B cell (primary cell): ENCODE data around the gene CHKB. TPM values are rescaled to one million over a fixed set of nuclear protein-coding genes. Genes with fewer than 3 reads are reported as not detected.

Source experiments
- ATAC-seq: fragments of 200-7000 bp; cut with Tn5 transposase; one replicate; pipeline ENCODE4 v1.10.0; 2021; ENCODE audit warnings: low read depth, mild to moderate bottlenecking, moderate number of reproducible peaks, moderate library complexity
- CTCF ChIA-PET: fragments of 350-600 bp; sonication (Branson Sonifier 250); formaldehyde crosslinking; loops from one replicate; lab custom pipeline; 2021; ENCODE audit warnings: antibody characterized with exemption, inconsistent platforms; lab: Charles Lee
- POLR2A ChIA-PET: fragments of 350-600 bp; sonication (Branson Sonifier 250); formaldehyde crosslinking; loops from one replicate; lab custom pipeline; 2021; ENCODE audit warnings: antibody characterized with exemption; lab: Charles Lee
- DNase-seq: peaks from one replicate; pipeline ENCODE4 v3.0.0; 2013
- H2AFZ ChIP-seq: 2 replicates; pipeline ENCODE4 v1.6.1; 2012; ENCODE audit warnings: mild to moderate bottlenecking, low read depth, low read length; ENCODE audit not compliant: insufficient read depth, poor library complexity, severe bottlenecking
- H3K27ac ChIP-seq, 2 donors: 1 replicate in 1 of 2; 2 replicates in 1 of 2; pipeline ENCODE4 v1.5.1; 2012 to 2013; ENCODE audit warnings: low read length in 2 of 2, mild to moderate bottlenecking in 2 of 2, moderate library complexity in 1 of 2
- H3K27me3 ChIP-seq, 4 experiments: fragments of 200-600 bp in 1 of 4; sonication (generic) in 1 of 4; replicated peaks in 1 of 4; 1 replicate in 2 of 4; 2 replicates in 2 of 4; pipeline versions ENCODE4 v1.6.1 to v1.7.0; 2013 to 2016; ENCODE audit warnings: low read length in 3 of 4, mild to moderate bottlenecking in 2 of 4, mixed read lengths in 1 of 4, moderate library complexity in 1 of 4; ENCODE audit not compliant: insufficient read depth in 4 of 4, control insufficient read depth in 3 of 4; ENCODE audit errors: control extremely low read depth in 1 of 4
- H3K36me3 ChIP-seq, 2 experiments: replicated peaks in 1 of 2; 1 replicate in 1 of 2; 2 replicates in 1 of 2; pipeline versions ENCODE4 v1.6.1 to v1.7.1; 2013; ENCODE audit warnings: low read length in 1 of 2; ENCODE audit not compliant: insufficient read depth in 2 of 2, control insufficient read depth in 1 of 2; ENCODE audit errors: control extremely low read depth in 1 of 2, extremely low read depth in 1 of 2
- H3K4me1 ChIP-seq, 2 donors: fragments of 200-600 bp in 1 of 2; sonication (generic) in 1 of 2; 1 replicate in 1 of 2; 2 replicates in 1 of 2; pipeline versions ENCODE4 v1.5.1 to v1.6.1; 2013 to 2017; ENCODE audit warnings: low read length in 2 of 2; ENCODE audit not compliant: control insufficient read depth in 2 of 2, insufficient read depth in 2 of 2
- H3K4me2 ChIP-seq: replicated peaks from 2 replicates; pipeline ENCODE3; 2012; ENCODE audit warnings: mild to moderate bottlenecking, low read depth, low read length; ENCODE audit not compliant: poor library complexity, severe bottlenecking
- H3K4me3 ChIP-seq, 5 experiments: fragments of 200-600 bp in 1 of 5; sonication (generic) in 1 of 5; 1 replicate in 3 of 5; 2 replicates in 2 of 5; pipeline versions ENCODE4 v1.5.1 to v1.7.0; 2011 to 2016; ENCODE audit warnings: low read length in 4 of 5, mild to moderate bottlenecking in 4 of 5, low read depth in 2 of 5, control low read depth in 1 of 5, moderate library complexity in 1 of 5; ENCODE audit not compliant: insufficient read depth in 1 of 5; ENCODE audit errors: control extremely low read depth in 1 of 5, extremely low read depth in 1 of 5
- H3K79me2 ChIP-seq: fragments of 200-600 bp; sonication (generic); one replicate; pipeline ENCODE4 v1.6.0; 2016; ENCODE audit warnings: low read length; ENCODE audit not compliant: control insufficient read depth, insufficient read depth
- H3K9ac ChIP-seq: fragments of 200-600 bp; sonication (generic); 2 replicates; pipeline ENCODE4 v1.6.1; 2017; ENCODE audit warnings: mild to moderate bottlenecking, low read length, moderate library complexity
- H3K9me3 ChIP-seq, 3 donors: one replicate each; pipeline versions ENCODE4 v1.6.1 to v1.7.1; 2013; ENCODE audit warnings: low read length in 2 of 3; ENCODE audit not compliant: control insufficient read depth in 2 of 3, insufficient read depth in 1 of 3; ENCODE audit errors: control extremely low read depth in 1 of 3
- H4K20me1 ChIP-seq: 2 replicates; pipeline ENCODE4 v1.6.0; 2012; ENCODE audit warnings: mild to moderate bottlenecking, low read length; ENCODE audit not compliant: insufficient read depth, control insufficient read depth, poor library complexity, severe bottlenecking
- H3K27ac Mint-ChIP-seq: one replicate; pipeline ENCODE4 v1.8.0; 2021; ENCODE audit warnings: mixed read lengths
- H3K27me3 Mint-ChIP-seq: one replicate; pipeline ENCODE4 v1.8.0; 2021; ENCODE audit warnings: mixed read lengths
- H3K4me1 Mint-ChIP-seq: one replicate; pipeline ENCODE4 v1.8.0; 2021; ENCODE audit warnings: mixed read lengths
- H3K4me3 Mint-ChIP-seq: one replicate; pipeline ENCODE4 v1.8.0; 2021; ENCODE audit warnings: mixed read lengths
- H3K9me3 Mint-ChIP-seq: one replicate; pipeline ENCODE4 v1.8.0; 2022; ENCODE audit warnings: mixed read lengths; ENCODE audit not compliant: insufficient read depth
- CTCF ChIP-seq: fragments of 200-600 bp; IDR thresholded peaks from one replicate; pipeline ENCODE4 v1.8.0; 2022; ENCODE audit warnings: antibody characterized with exemption, mild to moderate bottlenecking
- EZH2 ChIP-seq: IDR thresholded peaks from 2 replicates; pipeline ENCODE4 v1.6.1; 2012; ENCODE audit warnings: borderline replicate concordance, low read depth, mild to moderate bottlenecking, moderate library complexity, low read length; ENCODE audit not compliant: insufficient read depth, poor library complexity, severe bottlenecking
- WGBS: methylation state at CpG from one replicate; pipeline ENCODE4 v1.1.5; 2013; ENCODE audit warnings: missing lambda C conversion rate; ENCODE audit not compliant: insufficient coverage; 5-methylcytosine and 5-hydroxymethylcytosine counted together
- intact Hi-C: fragments of 100-400 bp; cut with micrococcal nuclease; formaldehyde crosslinking; loops from one replicate; pipeline ENCODE4 v1.10.0; 2022
- polyA plus RNA-seq: library from polyadenylated mRNA; depleted of rRNA; stranded (reverse); fragments of >200 nt; gene quantifications from 2 replicates; pipeline ENCODE4 v1.2.3, GENCODE V29; 2012
- total RNA-seq, 2 donors: library from RNA; stranded (reverse); fragments of 120-200 nt in 1 of 2; gene quantifications; 1 replicate in 1 of 2; 2 replicates in 1 of 2; pipeline versions ENCODE4 v1.2.3 to v1.2.4, GENCODE V29; 2013 to 2022

The CHKB gene
- total and polyA plus RNA-seq, 2 donors (not counting 1 experiment from before 2014, with no cell fraction given) = 238 to 309 TPM

GRCh38 chr22:50581031-50581949 is 1.4 kb downstream of the CHKB start:
- H3K27ac Mint-ChIP-seq = peak overlapping the region; percentile 10
- H3K9me3 Mint-ChIP-seq = no peaks in the 10 kb centered on the region
- H2AFZ ChIP-seq = no peak overlapping the region
- peaks cover 12% of the 10 kb centered on the region for H3K79me2 ChIP-seq
- no peaks in the 10 kb centered on the region for H3K27me3 ChIP-seq
- H3K4me2 ChIP-seq = peak overlapping the region; percentile 84
- no peaks in the 10 kb centered on the region for H3K9me3 ChIP-seq
- peak overlapping the region; percentile 84 for H3K9ac ChIP-seq
- ChIA-PET CTCF (interaction anchor here (0.8 to 1.9 kb wide), 3 partner anchors 33 to 55 kb away, joined by 3 to 5 read pairs (median 5); partner anchors contain the start of gene SCO2), POLR2A (interaction anchor here (0.7 to 1.5 kb wide), 3 partner anchors 15 to 41 kb away, joined by 4 read pairs; no protein-coding TSS in a partner anchor)
- no peak for TF ChIP-seq EZH2
- no peak for TF ChIP-seq CTCF
- peaks cover 0 to 17% of the 10 kb centered on the region in 2 experiments for H3K36me3 ChIP-seq
- H3K4me3 ChIP-seq = peak overlapping the region in 4 of 5 experiments; percentile 71 to 91 (median 82)
- peaks cover 14 to 25% of the 10 kb centered on the region in 2 donors for H3K4me1 ChIP-seq
- H3K27me3 Mint-ChIP-seq = no peaks in the 10 kb centered on the region
- H3K4me1 Mint-ChIP-seq = peaks cover 28% of the 10 kb centered on the region
- peak overlapping the region; percentile 54 to 96 for H3K27ac ChIP-seq
- DNase-seq (no peak), ATAC-seq (no peak)
- intact Hi-C loops = loop anchor here (5.0 kb wide), 1 partner anchor 329 kb away; the partner anchor contains the start of gene HDAC10
- H4K20me1 ChIP-seq = peaks cover 25% of the 10 kb centered on the region
- H3K4me3 Mint-ChIP-seq = peak overlapping the region; percentile 86
- 98% methylated on average over 20 of the region's 22 CpGs for WGBS
